B cell (primary cell): ENCODE results near the gene EML5. TPM values are rescaled to one million over a fixed set of nuclear protein-coding genes. Genes with fewer than 3 reads are reported as not detected.

Experiments used
- ATAC-seq: fragments of 200-7000 bp; cut with Tn5 transposase; one replicate; pipeline ENCODE4 v1.10.0; 2021; ENCODE audit warnings: low read depth, mild to moderate bottlenecking, moderate number of reproducible peaks, moderate library complexity
- CTCF ChIA-PET: fragments of 350-600 bp; sonication (Branson Sonifier 250); formaldehyde crosslinking; loops from one replicate; lab custom pipeline; 2021; ENCODE audit warnings: antibody characterized with exemption, inconsistent platforms; lab: Charles Lee
- POLR2A ChIA-PET: fragments of 350-600 bp; sonication (Branson Sonifier 250); formaldehyde crosslinking; loops from one replicate; lab custom pipeline; 2021; ENCODE audit warnings: antibody characterized with exemption; lab: Charles Lee
- DNase-seq: peaks from one replicate; pipeline ENCODE4 v3.0.0; 2013
- H2AFZ ChIP-seq: 2 replicates; pipeline ENCODE4 v1.6.1; 2012; ENCODE audit warnings: mild to moderate bottlenecking, low read depth, low read length; ENCODE audit not compliant: insufficient read depth, poor library complexity, severe bottlenecking
- H3K27ac ChIP-seq, 2 donors: 1 replicate in 1 of 2; 2 replicates in 1 of 2; pipeline ENCODE4 v1.5.1; 2012 to 2013; ENCODE audit warnings: low read length in 2 of 2, mild to moderate bottlenecking in 2 of 2, moderate library complexity in 1 of 2
- H3K27me3 ChIP-seq, 4 experiments: fragments of 200-600 bp in 1 of 4; sonication (generic) in 1 of 4; replicated peaks in 1 of 4; 1 replicate in 2 of 4; 2 replicates in 2 of 4; pipeline versions ENCODE4 v1.6.1 to v1.7.0; 2013 to 2016; ENCODE audit warnings: low read length in 3 of 4, mild to moderate bottlenecking in 2 of 4, mixed read lengths in 1 of 4, moderate library complexity in 1 of 4; ENCODE audit not compliant: insufficient read depth in 4 of 4, control insufficient read depth in 3 of 4; ENCODE audit errors: control extremely low read depth in 1 of 4
- H3K36me3 ChIP-seq, 2 experiments: replicated peaks in 1 of 2; 1 replicate in 1 of 2; 2 replicates in 1 of 2; pipeline versions ENCODE4 v1.6.1 to v1.7.1; 2013; ENCODE audit warnings: low read length in 1 of 2; ENCODE audit not compliant: insufficient read depth in 2 of 2, control insufficient read depth in 1 of 2; ENCODE audit errors: control extremely low read depth in 1 of 2, extremely low read depth in 1 of 2
- H3K4me1 ChIP-seq, 2 donors: fragments of 200-600 bp in 1 of 2; sonication (generic) in 1 of 2; 1 replicate in 1 of 2; 2 replicates in 1 of 2; pipeline versions ENCODE4 v1.5.1 to v1.6.1; 2013 to 2017; ENCODE audit warnings: low read length in 2 of 2; ENCODE audit not compliant: control insufficient read depth in 2 of 2, insufficient read depth in 2 of 2
- H3K4me2 ChIP-seq: replicated peaks from 2 replicates; pipeline ENCODE3; 2012; ENCODE audit warnings: mild to moderate bottlenecking, low read depth, low read length; ENCODE audit not compliant: poor library complexity, severe bottlenecking
- H3K4me3 ChIP-seq, 5 experiments: fragments of 200-600 bp in 1 of 5; sonication (generic) in 1 of 5; 1 replicate in 3 of 5; 2 replicates in 2 of 5; pipeline versions ENCODE4 v1.5.1 to v1.7.0; 2011 to 2016; ENCODE audit warnings: low read length in 4 of 5, mild to moderate bottlenecking in 4 of 5, low read depth in 2 of 5, control low read depth in 1 of 5, moderate library complexity in 1 of 5; ENCODE audit not compliant: insufficient read depth in 1 of 5; ENCODE audit errors: control extremely low read depth in 1 of 5, extremely low read depth in 1 of 5
- H3K79me2 ChIP-seq: fragments of 200-600 bp; sonication (generic); one replicate; pipeline ENCODE4 v1.6.0; 2016; ENCODE audit warnings: low read length; ENCODE audit not compliant: control insufficient read depth, insufficient read depth
- H3K9ac ChIP-seq: fragments of 200-600 bp; sonication (generic); 2 replicates; pipeline ENCODE4 v1.6.1; 2017; ENCODE audit warnings: mild to moderate bottlenecking, low read length, moderate library complexity
- H3K9me3 ChIP-seq, 3 donors: one replicate each; pipeline versions ENCODE4 v1.6.1 to v1.7.1; 2013; ENCODE audit warnings: low read length in 2 of 3; ENCODE audit not compliant: control insufficient read depth in 2 of 3, insufficient read depth in 1 of 3; ENCODE audit errors: control extremely low read depth in 1 of 3
- H4K20me1 ChIP-seq: 2 replicates; pipeline ENCODE4 v1.6.0; 2012; ENCODE audit warnings: mild to moderate bottlenecking, low read length; ENCODE audit not compliant: insufficient read depth, control insufficient read depth, poor library complexity, severe bottlenecking
- H3K27ac Mint-ChIP-seq: one replicate; pipeline ENCODE4 v1.8.0; 2021; ENCODE audit warnings: mixed read lengths
- H3K27me3 Mint-ChIP-seq: one replicate; pipeline ENCODE4 v1.8.0; 2021; ENCODE audit warnings: mixed read lengths
- H3K4me1 Mint-ChIP-seq: one replicate; pipeline ENCODE4 v1.8.0; 2021; ENCODE audit warnings: mixed read lengths
- H3K4me3 Mint-ChIP-seq: one replicate; pipeline ENCODE4 v1.8.0; 2021; ENCODE audit warnings: mixed read lengths
- H3K9me3 Mint-ChIP-seq: one replicate; pipeline ENCODE4 v1.8.0; 2022; ENCODE audit warnings: mixed read lengths; ENCODE audit not compliant: insufficient read depth
- EZH2 ChIP-seq: IDR thresholded peaks from 2 replicates; pipeline ENCODE4 v1.6.1; 2012; ENCODE audit warnings: borderline replicate concordance, low read depth, mild to moderate bottlenecking, moderate library complexity, low read length; ENCODE audit not compliant: insufficient read depth, poor library complexity, severe bottlenecking
- WGBS: methylation state at CpG from one replicate; pipeline ENCODE4 v1.1.5; 2013; ENCODE audit warnings: missing lambda C conversion rate; ENCODE audit not compliant: insufficient coverage; 5-methylcytosine and 5-hydroxymethylcytosine counted together
- intact Hi-C: fragments of 100-400 bp; cut with micrococcal nuclease; formaldehyde crosslinking; loops from one replicate; pipeline ENCODE4 v1.10.0; 2022
- polyA plus RNA-seq: library from polyadenylated mRNA; depleted of rRNA; stranded (reverse); fragments of >200 nt; gene quantifications from 2 replicates; pipeline ENCODE4 v1.2.3, GENCODE V29; 2012
- total RNA-seq, 2 donors: library from RNA; stranded (reverse); fragments of 120-200 nt in 1 of 2; gene quantifications; 1 replicate in 1 of 2; 2 replicates in 1 of 2; pipeline versions ENCODE4 v1.2.3 to v1.2.4, GENCODE V29; 2013 to 2022
- TF ChIP-seq, protein P1 (sequence below): fragments of 200-600 bp; IDR thresholded peaks from one replicate; pipeline ENCODE4 v1.8.0; 2022; ENCODE audit warnings: antibody characterized with exemption, mild to moderate bottlenecking

The EML5 gene
- total and polyA plus RNA-seq, 2 donors (not counting 1 experiment from before 2014, with no cell fraction given) = 1.7 to 6.9 TPM

DNA sequence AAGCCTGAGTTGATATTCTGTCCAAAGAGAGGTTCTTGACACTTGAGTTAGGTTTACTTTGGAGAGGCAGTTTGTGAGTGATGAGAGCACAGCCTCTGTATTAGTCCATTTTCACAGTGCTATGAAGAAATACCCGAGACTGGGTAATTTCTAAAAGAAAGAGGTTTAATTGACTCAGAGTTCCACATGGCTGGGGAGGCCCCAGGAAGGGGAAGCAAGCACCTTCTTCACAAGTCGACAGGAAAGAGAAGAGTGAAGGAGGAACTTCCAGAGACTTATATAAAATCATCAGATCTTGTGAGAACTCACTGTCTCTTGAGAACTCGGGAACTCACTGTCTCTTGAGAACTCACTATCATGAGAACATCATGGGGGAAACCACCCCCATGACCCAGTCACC is 224.6 kb downstream of the EML5 start:
- intact Hi-C loops = loop anchor here (10.0 kb wide), 1 partner anchor 183 kb away; the partner anchor contains the start of gene SPATA7
- H3K4me3 Mint-ChIP-seq = no peak overlapping the region
- Histone ChIP-seq H3K4me2 (no peak overlapping the region), H3K36me3 (peaks cover 13 to 41% of the 10 kb centered on the region in 2 experiments), H3K4me3 (no peak overlapping the region), H3K4me1 (peaks cover 6 to 9% of the 10 kb centered on the region in 2 donors), H3K27me3 (no peaks in the 10 kb centered on the region), H2AFZ (no peak overlapping the region), H3K79me2 (peaks cover 15% of the 10 kb centered on the region), H3K9ac (no peak overlapping the region), H3K27ac (no peak overlapping the region), H3K9me3 (peaks cover 3 to 8% (median 6%) of the 10 kb centered on the region in 3 donors), H4K20me1 (no peaks in the 10 kb centered on the region)
- H3K4me1 Mint-ChIP-seq = peaks cover 9% of the 10 kb centered on the region
- H3K27ac Mint-ChIP-seq = no peak overlapping the region
- WGBS = 89% methylated on average over 1 of the region's 3 CpGs
- TF ChIP-seq EZH2 = no peak
- TF ChIP-seq, protein P1, sequence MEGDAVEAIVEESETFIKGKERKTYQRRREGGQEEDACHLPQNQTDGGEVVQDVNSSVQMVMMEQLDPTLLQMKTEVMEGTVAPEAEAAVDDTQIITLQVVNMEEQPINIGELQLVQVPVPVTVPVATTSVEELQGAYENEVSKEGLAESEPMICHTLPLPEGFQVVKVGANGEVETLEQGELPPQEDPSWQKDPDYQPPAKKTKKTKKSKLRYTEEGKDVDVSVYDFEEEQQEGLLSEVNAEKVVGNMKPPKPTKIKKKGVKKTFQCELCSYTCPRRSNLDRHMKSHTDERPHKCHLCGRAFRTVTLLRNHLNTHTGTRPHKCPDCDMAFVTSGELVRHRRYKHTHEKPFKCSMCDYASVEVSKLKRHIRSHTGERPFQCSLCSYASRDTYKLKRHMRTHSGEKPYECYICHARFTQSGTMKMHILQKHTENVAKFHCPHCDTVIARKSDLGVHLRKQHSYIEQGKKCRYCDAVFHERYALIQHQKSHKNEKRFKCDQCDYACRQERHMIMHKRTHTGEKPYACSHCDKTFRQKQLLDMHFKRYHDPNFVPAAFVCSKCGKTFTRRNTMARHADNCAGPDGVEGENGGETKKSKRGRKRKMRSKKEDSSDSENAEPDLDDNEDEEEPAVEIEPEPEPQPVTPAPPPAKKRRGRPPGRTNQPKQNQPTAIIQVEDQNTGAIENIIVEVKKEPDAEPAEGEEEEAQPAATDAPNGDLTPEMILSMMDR = no peak
- ATAC-seq = no peak
- DNase-seq = no peak
- ChIA-PET CTCF (no interaction called here), POLR2A (no interaction called here)
- H3K9me3 Mint-ChIP-seq = no peaks in the 10 kb centered on the region
- no peaks in the 10 kb centered on the region for H3K27me3 Mint-ChIP-seq

DNA sequence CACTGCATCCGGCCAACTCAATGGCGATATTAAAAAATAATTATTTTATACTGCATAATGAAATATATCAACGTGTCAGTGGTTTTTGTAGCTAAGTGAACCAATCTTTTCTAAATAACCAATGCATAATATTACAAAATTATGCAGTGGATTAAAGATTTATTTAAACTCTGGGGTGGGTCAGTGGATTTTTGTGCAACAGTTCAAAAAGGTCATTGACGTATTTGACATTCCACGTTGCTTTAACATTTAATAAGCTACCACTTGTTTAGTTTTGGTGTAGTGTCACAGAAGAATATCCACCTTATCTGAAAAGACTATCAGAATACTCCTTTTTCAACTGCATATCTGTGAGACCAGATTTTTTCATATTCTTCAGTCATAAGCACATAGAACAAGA is 227.3 kb downstream of the EML5 start:
- H3K27ac ChIP-seq = no peak overlapping the region
- H3K4me1 ChIP-seq = peaks cover 12 to 14% of the 10 kb centered on the region in 2 donors
- Mint-ChIP-seq H3K4me3 (no peak overlapping the region), H3K4me1 (peaks cover 20% of the 10 kb centered on the region), H3K9me3 (no peaks in the 10 kb centered on the region), H3K27ac (no peak overlapping the region), H3K27me3 (peaks cover 6% of the 10 kb centered on the region)
- H3K79me2 ChIP-seq = peaks cover 15% of the 10 kb centered on the region
- intact Hi-C loops = loop anchor here (10.0 kb wide), 1 partner anchor 181 kb away; the partner anchor contains the start of gene SPATA7
- H3K9ac ChIP-seq = no peak overlapping the region
- no peak for ATAC-seq
- no peak overlapping the region for H2AFZ ChIP-seq
- POLR2A ChIA-PET = no interaction called here
- no peak for DNase-seq
- no CpG with 5 or more reads among the region's 5 CpGs for WGBS
- H3K4me3 ChIP-seq = no peak overlapping the region
- no peak for TF ChIP-seq EZH2
- TF ChIP-seq, protein P1 = no peak
- H4K20me1 ChIP-seq = no peaks in the 10 kb centered on the region
- CTCF ChIA-PET = interaction anchor here (0.7 kb wide), 1 partner anchor 376 kb away, joined by 3 read pairs; no protein-coding TSS in a partner anchor
- no peak overlapping the region for H3K4me2 ChIP-seq
- peaks cover 0 to 9% (median 2%) of the 10 kb centered on the region in 4 experiments for H3K27me3 ChIP-seq
- H3K36me3 ChIP-seq = peaks cover 13 to 27% of the 10 kb centered on the region in 2 experiments
- peaks cover 5 to 8% (median 6%) of the 10 kb centered on the region in 3 donors for H3K9me3 ChIP-seq
